DND-41 (cell line): ENCODE results near the gene RAE1.
A peak's percentile ranks its signal among the peaks of the same experiment; 100 is the strongest.

Experiments
- ATAC-seq: fragments of 200-7000 bp; cut with Tn5 transposase; 3 replicates; pipeline ENCODE4 v1.9.1; 2021; ENCODE audit warnings: low read depth; ENCODE audit not compliant: insufficient read depth
- DNase-seq: peaks from one replicate; pipeline ENCODE4 v3.0.0-alpha.2; 2020
- H2AFZ ChIP-seq: 2 replicates; pipeline ENCODE4 v1.6.0; 2012; ENCODE audit warnings: low read depth, low read length
- H3K27ac ChIP-seq: 2 replicates; pipeline ENCODE4 v1.5.1; 2012; ENCODE audit warnings: low read length, inconsistent platforms
- H3K27me3 ChIP-seq: fragments of 200-600 bp; sonication (generic); 2 replicates; pipeline ENCODE4 v1.6.0; 2012; ENCODE audit warnings: low read length, mild to moderate bottlenecking, inconsistent platforms; ENCODE audit not compliant: insufficient read depth, poor library complexity
- H3K36me3 ChIP-seq: 2 replicates; pipeline ENCODE4 v1.5.1; 2012; ENCODE audit warnings: low read length, inconsistent platforms; ENCODE audit not compliant: insufficient read depth
- H3K4me1 ChIP-seq: 2 replicates; pipeline ENCODE4 v1.5.1; 2012; ENCODE audit warnings: mild to moderate bottlenecking, low read length; ENCODE audit not compliant: insufficient read depth
- H3K4me2 ChIP-seq: 2 replicates; pipeline ENCODE4 v1.6.0; 2012; ENCODE audit warnings: mild to moderate bottlenecking, moderate library complexity, low read length, inconsistent platforms; ENCODE audit not compliant: insufficient read depth
- H3K4me3 ChIP-seq, 2 experiments: fragments of 200-600 bp in 1 of 2; shearing (Covaris generic) in 1 of 2; 2 replicates each; pipeline ENCODE4 v1.5.1; 2012 to 2016; ENCODE audit warnings: inconsistent platforms in 2 of 2, low read length in 2 of 2, mild to moderate bottlenecking in 2 of 2, low read depth in 1 of 2, moderate library complexity in 1 of 2
- H3K79me2 ChIP-seq: 2 replicates; pipeline ENCODE4 v1.6.0; 2012; ENCODE audit warnings: low read length, inconsistent platforms; ENCODE audit not compliant: insufficient read depth
- H3K9ac ChIP-seq: 2 replicates; pipeline ENCODE4 v1.6.0; 2012; ENCODE audit warnings: low read depth, mild to moderate bottlenecking, inconsistent platforms, low read length, moderate library complexity
- H3K9me3 ChIP-seq: 2 replicates; pipeline ENCODE4 v1.5.1; 2012; ENCODE audit warnings: low read length, moderate library complexity, mild to moderate bottlenecking, inconsistent platforms; ENCODE audit not compliant: insufficient read depth, severe bottlenecking
- H4K20me1 ChIP-seq: 2 replicates; pipeline ENCODE4 v1.6.0; 2012; ENCODE audit warnings: low read length; ENCODE audit not compliant: insufficient read depth
- EZH2 ChIP-seq: IDR thresholded peaks from 3 replicates; pipeline ENCODE4 v1.6.1; 2012; ENCODE audit warnings: borderline replicate concordance, low read depth, mild to moderate bottlenecking, moderate library complexity, low read length, inconsistent platforms; ENCODE audit not compliant: severe bottlenecking
- TF ChIP-seq, protein P1 (sequence below): IDR thresholded peaks from 2 replicates; pipeline ENCODE4 v1.5.1; 2012; ENCODE audit warnings: borderline replicate concordance, low read length, moderate library complexity, mild to moderate bottlenecking; ENCODE audit not compliant: poor library complexity, severe bottlenecking; ENCODE audit errors: extremely low read depth

The RAE1 gene

DNA sequence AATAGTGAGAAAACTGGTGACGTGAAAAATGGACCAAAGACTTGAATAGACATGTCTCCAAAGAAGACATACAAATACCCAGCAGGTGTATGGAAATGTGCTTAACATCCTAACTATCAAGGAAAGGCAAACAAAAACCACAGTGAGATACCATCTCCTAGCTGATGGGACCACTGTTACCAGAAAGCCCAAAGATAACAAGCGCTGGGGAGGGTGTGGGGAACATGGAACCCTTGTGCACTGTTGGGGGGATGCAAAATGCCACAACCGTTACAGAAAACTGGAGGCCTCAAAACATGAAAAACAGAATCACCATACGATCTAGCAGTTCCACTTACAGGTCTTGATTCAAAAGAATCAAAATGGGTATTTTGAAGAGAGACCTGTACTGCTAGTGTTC, 20.3 kb downstream of the RAE1 start:
- H3K9me3 ChIP-seq: no peaks in the 10 kb centered on the region
- H3K4me1 ChIP-seq: no peaks in the 10 kb centered on the region
- ATAC-seq: no peak; the same call in 2 of the 3 replicates
- no peak for DNase-seq
- H4K20me1 ChIP-seq: peaks cover 48% of the 10 kb centered on the region
- TF ChIP-seq, protein P1, sequence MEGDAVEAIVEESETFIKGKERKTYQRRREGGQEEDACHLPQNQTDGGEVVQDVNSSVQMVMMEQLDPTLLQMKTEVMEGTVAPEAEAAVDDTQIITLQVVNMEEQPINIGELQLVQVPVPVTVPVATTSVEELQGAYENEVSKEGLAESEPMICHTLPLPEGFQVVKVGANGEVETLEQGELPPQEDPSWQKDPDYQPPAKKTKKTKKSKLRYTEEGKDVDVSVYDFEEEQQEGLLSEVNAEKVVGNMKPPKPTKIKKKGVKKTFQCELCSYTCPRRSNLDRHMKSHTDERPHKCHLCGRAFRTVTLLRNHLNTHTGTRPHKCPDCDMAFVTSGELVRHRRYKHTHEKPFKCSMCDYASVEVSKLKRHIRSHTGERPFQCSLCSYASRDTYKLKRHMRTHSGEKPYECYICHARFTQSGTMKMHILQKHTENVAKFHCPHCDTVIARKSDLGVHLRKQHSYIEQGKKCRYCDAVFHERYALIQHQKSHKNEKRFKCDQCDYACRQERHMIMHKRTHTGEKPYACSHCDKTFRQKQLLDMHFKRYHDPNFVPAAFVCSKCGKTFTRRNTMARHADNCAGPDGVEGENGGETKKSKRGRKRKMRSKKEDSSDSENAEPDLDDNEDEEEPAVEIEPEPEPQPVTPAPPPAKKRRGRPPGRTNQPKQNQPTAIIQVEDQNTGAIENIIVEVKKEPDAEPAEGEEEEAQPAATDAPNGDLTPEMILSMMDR: no peak
- no peak for TF ChIP-seq EZH2
- no peak overlapping the region for H3K27ac ChIP-seq
- no peak overlapping the region for H3K4me2 ChIP-seq
- no peak overlapping the region for H3K4me3 ChIP-seq
- H3K79me2 ChIP-seq: no peaks in the 10 kb centered on the region
- peaks cover 99% of the 10 kb centered on the region for H3K36me3 ChIP-seq
- no peaks in the 10 kb centered on the region for H3K27me3 ChIP-seq
- no peak overlapping the region for H3K9ac ChIP-seq
- H2AFZ ChIP-seq: no peak overlapping the region

DNA sequence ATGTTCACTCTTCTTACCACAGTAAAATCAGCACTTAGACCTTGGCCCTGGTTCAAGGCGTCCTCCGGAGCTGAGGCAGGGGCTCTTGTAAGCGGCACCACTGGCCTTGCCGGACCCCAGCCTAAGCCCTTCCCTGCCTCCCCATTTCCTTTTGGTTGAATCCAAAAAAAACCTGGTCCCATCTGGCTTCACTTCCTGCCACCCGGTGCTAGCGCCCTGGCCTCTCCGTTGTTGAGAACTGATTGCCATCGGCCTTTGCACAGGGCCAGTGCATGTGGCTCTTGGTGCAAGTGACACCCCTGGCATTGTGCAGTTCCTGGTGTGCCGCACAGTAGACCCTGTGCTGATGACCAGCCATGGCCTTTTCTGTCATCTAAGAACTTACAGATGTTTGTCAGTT, 21.1 kb downstream of the RAE1 start:
- H3K9ac ChIP-seq: no peak overlapping the region
- H2AFZ ChIP-seq: no peak overlapping the region
- H3K4me2 ChIP-seq: no peak overlapping the region
- H3K36me3 ChIP-seq: peaks cover 99% of the 10 kb centered on the region
- no peaks in the 10 kb centered on the region for H3K4me1 ChIP-seq
- no peak overlapping the region for H3K4me3 ChIP-seq
- DNase-seq: no peak
- H4K20me1 ChIP-seq: peaks cover 53% of the 10 kb centered on the region
- no peak for ATAC-seq
- H3K79me2 ChIP-seq: no peaks in the 10 kb centered on the region
- no peaks in the 10 kb centered on the region for H3K27me3 ChIP-seq
- no peak for TF ChIP-seq EZH2
- TF ChIP-seq, protein P1: no peak
- no peaks in the 10 kb centered on the region for H3K9me3 ChIP-seq
- no peak overlapping the region for H3K27ac ChIP-seq

DNA sequence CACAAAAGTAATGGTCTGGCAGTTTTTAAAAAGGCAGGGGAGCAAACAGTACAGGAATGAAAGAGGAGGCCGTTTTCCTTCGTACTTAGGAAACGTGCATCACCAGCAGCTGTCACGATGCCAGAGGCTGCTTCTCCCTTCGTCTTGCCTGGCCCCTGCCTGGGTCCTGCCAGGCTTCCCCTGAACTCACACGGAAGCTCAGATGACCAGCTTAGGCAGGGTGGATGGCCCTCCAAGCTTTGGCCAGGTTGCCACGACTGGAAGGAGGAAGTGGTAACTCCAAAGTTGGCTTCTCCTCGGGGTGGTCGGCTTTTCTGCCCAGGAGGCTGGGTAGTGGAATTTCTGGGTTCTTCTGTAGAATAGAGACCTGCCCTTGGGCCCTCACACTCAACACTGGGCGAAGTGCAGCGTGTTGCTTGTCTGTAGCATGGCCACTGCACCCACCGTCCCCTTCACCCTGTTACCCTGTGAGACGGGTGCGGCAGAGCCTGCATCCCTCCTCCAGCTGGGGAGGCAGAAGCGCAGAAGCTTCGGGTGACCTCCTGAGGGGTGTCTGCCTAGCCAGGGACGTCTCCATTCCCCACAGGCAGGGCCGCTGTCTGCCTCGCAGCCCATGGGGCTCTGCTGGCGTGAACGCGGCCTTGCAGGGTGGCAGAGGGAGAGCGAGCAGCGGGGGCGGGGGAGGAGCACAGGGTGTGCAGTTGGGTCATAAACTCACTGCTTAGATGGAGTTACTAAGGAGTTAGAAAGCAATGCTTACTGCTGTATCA, 21.7 kb downstream of the RAE1 start:
- H2AFZ ChIP-seq: no peak overlapping the region
- no peak for TF ChIP-seq EZH2
- TF ChIP-seq, protein P1: no peak
- DNase-seq (no peak), ATAC-seq (0 out of 3 replicates have a peak, but pooled peaks have one; percentile 14)
- no peaks in the 10 kb centered on the region for H3K27me3 ChIP-seq
- H3K4me2 ChIP-seq: no peak overlapping the region
- H4K20me1 ChIP-seq: peaks cover 58% of the 10 kb centered on the region
- no peaks in the 10 kb centered on the region for H3K4me1 ChIP-seq
- H3K27ac ChIP-seq: no peak overlapping the region
- no peaks in the 10 kb centered on the region for H3K9me3 ChIP-seq
- no peaks in the 10 kb centered on the region for H3K79me2 ChIP-seq
- H3K4me3 ChIP-seq: no peak overlapping the region
- no peak overlapping the region for H3K9ac ChIP-seq
- H3K36me3 ChIP-seq: peaks cover 99% of the 10 kb centered on the region
